NCI-H187 (cell line): Measurements from ENCODE around the gene LRRC40.
"Not testable (repeated sequence)": the region's sequence is repeated elsewhere in the genome, so short reads cannot be mapped to it uniquely, and the experiment has no call there.

ENCODE experiments used
- DNase-seq, 2 experiments: peaks; one replicate each; lab custom pipeline; 2025; lab: John Stamatoyannopoulos, UW

Gene LRRC40

GRCh38 chr1:70205434-70206118, at the start of gene LRRC40:
Gene LRRC40, minus strand, starts transcription at chr1:70205579. Its CDS starts 39 bp downstream, at chr1:70205540.
- DNase-seq = peak; percentile 88 to 89

- no peak for DNase-seq
Observed at GRCh38 chr1:70248729-70249128, 43.4 kb upstream of the LRRC40 start.

- no peak for DNase-seq
Observed at GRCh38 chr1:70247768-70248167, 42.4 kb upstream of the LRRC40 start.

- no peak for DNase-seq
Observed at GRCh38 chr1:70247122-70247521, 41.7 kb upstream of the LRRC40 start.

GRCh38 chr1:70239940-70240339, 34.6 kb upstream of the LRRC40 start:
- no peak for DNase-seq

- DNase-seq = no peak
Observed at GRCh38 chr1:70234733-70235132, 29.4 kb upstream of the LRRC40 start.

- DNase-seq = no peak
Observed at GRCh38 chr1:70231475-70231874, 26.1 kb upstream of the LRRC40 start.

- no peak for DNase-seq
Observed at GRCh38 chr1:70228670-70229069, 23.3 kb upstream of the LRRC40 start.

- DNase-seq = no peak
Observed at GRCh38 chr1:70227439-70227838, 22.1 kb upstream of the LRRC40 start.

GRCh38 chr1:70224954-70225353, 19.6 kb upstream of the LRRC40 start:
- no peak for DNase-seq

GRCh38 chr1:70222716-70223235, 17.4 kb upstream of the LRRC40 start:
- DNase-seq = no peak

GRCh38 chr1:70221238-70222121, 16.1 kb upstream of the LRRC40 start, which contains the start of gene SRSF11:
Gene SRSF11, plus strand, starts transcription at chr1:70221380. Its CDS starts 257 bp downstream, at chr1:70221637.
- peak; percentile 88 to 94 for DNase-seq

- no peak for DNase-seq
Observed at GRCh38 chr1:70220517-70221237, 15.3 kb upstream of the LRRC40 start.

- no peak for DNase-seq
Observed at GRCh38 chr1:70220015-70220414, 14.6 kb upstream of the LRRC40 start.

GRCh38 chr1:70211541-70211940, 6.2 kb upstream of the LRRC40 start:
- DNase-seq = no peak

- no peak for DNase-seq
Observed at GRCh38 chr1:70210820-70211219, 5.4 kb upstream of the LRRC40 start.

GRCh38 chr1:70208292-70208691, 2.9 kb upstream of the LRRC40 start:
- DNase-seq = no peak

- DNase-seq = no peak
Observed at GRCh38 chr1:70207492-70207891, 2.1 kb upstream of the LRRC40 start.

GRCh38 chr1:70206833-70207232, 1.5 kb upstream of the LRRC40 start:
- DNase-seq = not testable (repeated sequence)

GRCh38 chr1:70205071-70205433, 327 bp downstream of the LRRC40 start:
- DNase-seq = no peak

GRCh38 chr1:70204600-70204999, 779 bp downstream of the LRRC40 start:
- DNase-seq = no peak

- no peak for DNase-seq
Observed at GRCh38 chr1:70204139-70204538, 1.2 kb downstream of the LRRC40 start.
